ENCODE measurements around the gene EIF5AL1. TPM values are rescaled to one million over a fixed set of nuclear protein-coding genes. Genes with fewer than 3 reads are reported as not detected.
"Not testable (repeated sequence)": the region's sequence is repeated elsewhere in the genome, so short reads cannot be mapped to it uniquely, and the experiment has no call there.

Gene EIF5AL1
- total RNA-seq, 2 donors from 2014 or later: 0.22 to 0.62 TPM

DNA sequence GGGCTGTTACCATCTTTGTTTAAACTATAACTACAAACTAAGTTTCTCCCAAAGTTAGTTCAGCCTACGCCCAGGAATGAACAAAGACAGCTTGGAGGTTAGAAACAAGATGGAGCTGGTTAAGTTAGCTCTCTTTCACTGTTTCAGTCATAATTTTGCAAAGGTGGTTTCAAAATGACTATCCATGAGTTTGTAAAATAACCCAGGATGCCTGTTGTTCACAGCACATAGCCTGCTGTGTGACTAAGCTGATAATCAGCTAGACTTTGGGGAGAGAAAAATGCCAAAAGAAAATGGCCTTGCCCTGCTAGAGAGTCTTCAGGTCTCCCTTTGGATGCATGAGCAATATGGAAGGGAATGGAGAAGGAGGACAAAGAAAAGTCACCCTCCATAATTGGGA is 28.6 kb downstream of the EIF5AL1 start:
- not testable (repeated sequence) for H3K9me3 ChIP-seq (ENCODE audit: control insufficient read depth, low read length); H3K4me3 Mint-ChIP-seq; H3K4me1 Mint-ChIP-seq; H3K27me3 Mint-ChIP-seq (ENCODE audit: insufficient read depth); H3K27ac ChIP-seq (ENCODE audit: low read depth, low read length); H3K9ac ChIP-seq (ENCODE audit: extremely low read depth, low read length, poor library complexity, severe bottlenecking); H3K27ac Mint-ChIP-seq; DNase-seq; H3K27me3 ChIP-seq (ENCODE audit: control insufficient read depth, insufficient read depth, low read length, poor library complexity, severe bottlenecking); H3K4me1 ChIP-seq (ENCODE audit: control insufficient read depth, insufficient read depth, low read length); H3K4me3 ChIP-seq (ENCODE audit: low read length); H3K36me3 Mint-ChIP-seq (ENCODE audit: low read depth); H3K36me3 ChIP-seq (ENCODE audit: control insufficient read depth, insufficient read depth, low read length); H3K9me3 Mint-ChIP-seq
- WGBS, 2 experiments (ENCODE audit: insufficient coverage in 1 of 2, insufficient read length in 1 of 2): no CpG with 5 or more reads among the region's 1 CpG

DNA sequence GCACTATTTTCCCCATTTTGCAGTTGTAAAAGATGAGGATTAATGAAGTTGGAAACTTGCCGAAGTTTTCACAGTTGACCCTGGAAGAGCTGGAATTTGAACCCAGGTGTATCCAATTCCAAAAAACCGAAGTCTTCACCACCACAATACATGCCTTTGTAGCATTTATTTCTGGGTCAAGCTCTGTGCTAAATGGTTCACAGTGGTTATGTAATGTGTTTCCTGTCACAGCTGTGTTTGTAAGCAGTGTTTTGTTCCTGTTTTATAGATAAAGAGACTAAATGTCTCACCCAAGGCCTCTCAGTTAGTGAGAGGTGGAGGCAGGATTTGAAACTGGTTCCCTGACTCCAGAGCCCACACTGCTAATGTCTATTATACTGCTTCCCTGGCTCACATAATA is 30.3 kb downstream of the EIF5AL1 start:
- Mint-ChIP-seq H3K36me3 (ENCODE audit: low read depth) (no peaks in the 10 kb centered on the region), H3K27ac (no peak overlapping the region), H3K4me1 (no peaks in the 10 kb centered on the region), H3K4me3 (no peak overlapping the region), H3K27me3 (ENCODE audit: insufficient read depth) (peaks cover 4% of the 10 kb centered on the region), H3K9me3 (no peaks in the 10 kb centered on the region)
- TF ChIP-seq, protein P1, sequence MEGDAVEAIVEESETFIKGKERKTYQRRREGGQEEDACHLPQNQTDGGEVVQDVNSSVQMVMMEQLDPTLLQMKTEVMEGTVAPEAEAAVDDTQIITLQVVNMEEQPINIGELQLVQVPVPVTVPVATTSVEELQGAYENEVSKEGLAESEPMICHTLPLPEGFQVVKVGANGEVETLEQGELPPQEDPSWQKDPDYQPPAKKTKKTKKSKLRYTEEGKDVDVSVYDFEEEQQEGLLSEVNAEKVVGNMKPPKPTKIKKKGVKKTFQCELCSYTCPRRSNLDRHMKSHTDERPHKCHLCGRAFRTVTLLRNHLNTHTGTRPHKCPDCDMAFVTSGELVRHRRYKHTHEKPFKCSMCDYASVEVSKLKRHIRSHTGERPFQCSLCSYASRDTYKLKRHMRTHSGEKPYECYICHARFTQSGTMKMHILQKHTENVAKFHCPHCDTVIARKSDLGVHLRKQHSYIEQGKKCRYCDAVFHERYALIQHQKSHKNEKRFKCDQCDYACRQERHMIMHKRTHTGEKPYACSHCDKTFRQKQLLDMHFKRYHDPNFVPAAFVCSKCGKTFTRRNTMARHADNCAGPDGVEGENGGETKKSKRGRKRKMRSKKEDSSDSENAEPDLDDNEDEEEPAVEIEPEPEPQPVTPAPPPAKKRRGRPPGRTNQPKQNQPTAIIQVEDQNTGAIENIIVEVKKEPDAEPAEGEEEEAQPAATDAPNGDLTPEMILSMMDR (conservative IDR thresholded peaks at IDR 0.05): no peak
- DNase-seq: no peak
- 89 to 100% methylated on average over 1 to 2 of the region's 2 CpGs for WGBS, 2 experiments (ENCODE audit: insufficient coverage in 1 of 2, insufficient read length in 1 of 2)
- H3K36me3 ChIP-seq (ENCODE audit: control insufficient read depth, insufficient read depth, low read length): no peaks in the 10 kb centered on the region
- H3K27me3 ChIP-seq (ENCODE audit: control insufficient read depth, insufficient read depth, low read length, poor library complexity, severe bottlenecking): no peaks in the 10 kb centered on the region
- H3K4me3 ChIP-seq (ENCODE audit: low read length): no peak overlapping the region
- H3K4me1 ChIP-seq (ENCODE audit: control insufficient read depth, insufficient read depth, low read length): no peaks in the 10 kb centered on the region
- H3K9me3 ChIP-seq (ENCODE audit: control insufficient read depth, low read length): no peaks in the 10 kb centered on the region
- H3K9ac ChIP-seq (ENCODE audit: extremely low read depth, low read length, poor library complexity, severe bottlenecking): no peak overlapping the region
- no peak overlapping the region for H3K27ac ChIP-seq (ENCODE audit: low read depth, low read length)

DNA sequence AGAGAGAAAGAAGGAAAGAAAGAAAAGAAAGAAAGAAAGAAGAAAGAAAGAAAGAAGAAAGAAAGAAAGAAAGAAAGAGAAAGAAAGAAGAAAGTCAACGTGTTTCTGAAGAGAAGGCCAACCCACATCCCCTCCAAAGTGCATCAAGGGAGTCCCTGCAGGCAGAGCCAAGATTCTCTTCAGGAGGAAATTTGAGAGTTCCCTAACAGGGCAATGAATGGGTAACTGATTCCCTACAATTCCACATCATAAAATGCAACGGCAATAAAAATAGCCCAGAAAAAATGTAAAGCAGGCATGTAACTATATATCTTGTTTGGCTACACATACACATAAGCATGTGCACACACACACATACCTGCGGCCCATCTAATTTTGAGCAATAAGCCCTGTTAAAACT is 32.1 kb downstream of the EIF5AL1 start:
- H3K9me3 ChIP-seq (ENCODE audit: control insufficient read depth, low read length); H3K27me3 ChIP-seq (ENCODE audit: control insufficient read depth, insufficient read depth, low read length, poor library complexity, severe bottlenecking); H3K9ac ChIP-seq (ENCODE audit: extremely low read depth, low read length, poor library complexity, severe bottlenecking); H3K4me3 Mint-ChIP-seq; H3K27ac ChIP-seq (ENCODE audit: low read depth, low read length); H3K4me1 Mint-ChIP-seq; H3K27ac Mint-ChIP-seq; H3K36me3 ChIP-seq (ENCODE audit: control insufficient read depth, insufficient read depth, low read length); H3K4me1 ChIP-seq (ENCODE audit: control insufficient read depth, insufficient read depth, low read length); H3K4me3 ChIP-seq (ENCODE audit: low read length); H3K9me3 Mint-ChIP-seq; H3K27me3 Mint-ChIP-seq (ENCODE audit: insufficient read depth); DNase-seq; H3K36me3 Mint-ChIP-seq (ENCODE audit: low read depth): not testable (repeated sequence)
- WGBS, 2 experiments (ENCODE audit: insufficient coverage in 1 of 2, insufficient read length in 1 of 2): 85 to 100% methylated on average over 1 to 3 of the region's 3 CpGs

DNA sequence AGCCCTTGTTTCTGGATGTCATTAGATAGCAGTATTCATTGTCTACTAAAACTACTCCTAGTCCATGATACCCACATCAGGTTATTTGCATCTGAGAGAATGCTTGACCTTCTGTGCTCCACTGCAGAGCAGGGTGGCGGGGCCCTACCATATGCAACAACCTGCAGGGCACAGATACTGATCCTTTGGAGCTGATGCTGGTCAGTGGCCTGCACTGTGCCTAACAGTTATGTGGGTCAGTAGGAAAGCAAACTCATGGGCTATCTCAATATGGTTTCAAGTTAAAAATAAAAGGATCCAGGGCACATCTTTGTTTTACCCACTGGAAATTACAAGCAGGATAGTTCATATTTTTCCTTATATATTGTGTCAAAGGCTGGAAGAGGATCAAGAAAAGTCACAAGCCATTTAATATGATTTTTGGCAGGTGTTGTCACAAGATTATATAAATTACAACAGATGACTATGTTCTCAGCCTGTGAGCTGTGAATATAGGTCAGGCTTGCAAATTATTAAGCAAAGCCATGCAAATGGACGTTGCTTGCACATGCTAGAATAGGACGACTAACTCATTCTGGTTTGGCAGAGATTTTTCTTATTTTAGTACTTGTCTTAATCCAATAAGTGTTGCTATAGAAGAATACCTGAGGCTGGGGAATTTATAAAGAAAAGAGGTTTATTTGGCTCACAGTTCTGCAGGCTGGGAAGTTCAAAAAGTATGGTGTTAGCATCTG is 32.8 kb downstream of the EIF5AL1 start:
- H3K4me1 Mint-ChIP-seq: not testable (repeated sequence)

DNA sequence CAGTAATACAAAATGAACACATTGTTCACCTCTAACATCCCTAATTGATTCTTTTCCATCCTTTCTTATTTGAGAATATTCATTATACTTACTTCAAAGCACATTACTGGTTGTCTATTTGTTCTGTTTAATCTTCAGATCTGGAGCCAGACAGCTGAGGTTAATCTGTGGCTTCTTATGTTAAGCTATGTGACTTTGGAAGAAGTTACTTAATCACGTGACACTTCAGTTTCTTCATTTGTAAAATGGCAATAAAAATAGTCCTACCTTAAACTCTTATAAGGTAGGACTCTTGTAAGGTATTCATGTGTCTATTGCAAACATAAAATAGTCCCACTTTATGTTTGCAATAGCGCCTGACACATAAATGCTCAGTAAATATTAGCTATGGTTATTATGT is 34.8 kb downstream of the EIF5AL1 start:
- not testable (repeated sequence) for H3K4me1 Mint-ChIP-seq; H3K27ac ChIP-seq (ENCODE audit: low read depth, low read length); H3K9me3 Mint-ChIP-seq; H3K4me3 Mint-ChIP-seq; H3K9me3 ChIP-seq (ENCODE audit: control insufficient read depth, low read length); H3K4me1 ChIP-seq (ENCODE audit: control insufficient read depth, insufficient read depth, low read length); H3K27me3 ChIP-seq (ENCODE audit: control insufficient read depth, insufficient read depth, low read length, poor library complexity, severe bottlenecking); H3K36me3 ChIP-seq (ENCODE audit: control insufficient read depth, insufficient read depth, low read length); H3K9ac ChIP-seq (ENCODE audit: extremely low read depth, low read length, poor library complexity, severe bottlenecking); H3K27ac Mint-ChIP-seq; H3K4me3 ChIP-seq (ENCODE audit: low read length); H3K36me3 Mint-ChIP-seq (ENCODE audit: low read depth); DNase-seq; H3K27me3 Mint-ChIP-seq (ENCODE audit: insufficient read depth)
- 95% methylated on average over 2 of the region's 2 CpGs; no CpG with 5 or more reads in 1 of the 2 experiments for WGBS, 2 experiments (ENCODE audit: insufficient coverage in 1 of 2, insufficient read length in 1 of 2)

More for the DNA sequence above, 32.8 kb downstream of the EIF5AL1 start:
- not testable (repeated sequence) for H3K4me1 ChIP-seq (ENCODE audit: control insufficient read depth, insufficient read depth, low read length); H3K27me3 Mint-ChIP-seq (ENCODE audit: insufficient read depth); H3K27ac ChIP-seq (ENCODE audit: low read depth, low read length); H3K4me3 Mint-ChIP-seq; H3K27ac Mint-ChIP-seq; H3K27me3 ChIP-seq (ENCODE audit: control insufficient read depth, insufficient read depth, low read length, poor library complexity, severe bottlenecking); DNase-seq; H3K36me3 ChIP-seq (ENCODE audit: control insufficient read depth, insufficient read depth, low read length); H3K9me3 Mint-ChIP-seq; H3K4me3 ChIP-seq (ENCODE audit: low read length); H3K9me3 ChIP-seq (ENCODE audit: control insufficient read depth, low read length); H3K9ac ChIP-seq (ENCODE audit: extremely low read depth, low read length, poor library complexity, severe bottlenecking); H3K36me3 Mint-ChIP-seq (ENCODE audit: low read depth)
- 83 to 86% methylated on average over 2 to 3 of the region's 3 CpGs for WGBS, 2 experiments (ENCODE audit: insufficient coverage in 1 of 2, insufficient read length in 1 of 2)

Measured in endodermal cell (in vitro differentiated cells).